Mesenchymal stem cell (in vitro differentiated cells and primary cell): ENCODE data around the gene NFXL1. TPM values are rescaled to one million over a fixed set of nuclear protein-coding genes. Genes with fewer than 3 reads are reported as not detected.

Source experiments
- DNase-seq: peaks from one replicate; pipeline ENCODE4 v3.0.0-alpha.2; 2013
- H2AFZ ChIP-seq: one replicate; pipeline ENCODE4 v1.6.1; 2013; ENCODE audit warnings: low read depth, mild to moderate bottlenecking, control low read depth, inconsistent platforms, low read length, moderate library complexity
- H2AK5ac ChIP-seq: 2 replicates; pipeline ENCODE4 v1.6.1; 2013; ENCODE audit warnings: low read length, moderate library complexity, mild to moderate bottlenecking, inconsistent platforms; ENCODE audit not compliant: severe bottlenecking
- H2BK120ac ChIP-seq: one replicate; pipeline ENCODE4 v1.6.1; 2013; ENCODE audit warnings: low read depth, mild to moderate bottlenecking, inconsistent platforms, low read length, moderate library complexity
- H2BK12ac ChIP-seq, 2 experiments: one replicate each; pipeline ENCODE4 v1.6.1; 2013; ENCODE audit warnings: inconsistent platforms in 2 of 2, low read length in 2 of 2, mild to moderate bottlenecking in 2 of 2, moderate library complexity in 2 of 2, control low read depth in 1 of 2
- H2BK15ac ChIP-seq: one replicate; pipeline ENCODE4 v1.6.1; 2013; ENCODE audit warnings: mild to moderate bottlenecking, low read depth, inconsistent platforms; ENCODE audit not compliant: poor library complexity, severe bottlenecking
- H2BK5ac ChIP-seq: 2 replicates; pipeline ENCODE4 v1.6.1; 2013; ENCODE audit warnings: low read depth, mild to moderate bottlenecking, low read length, control low read depth, inconsistent platforms; ENCODE audit not compliant: poor library complexity, severe bottlenecking
- H3K14ac ChIP-seq, 2 experiments: one replicate each; pipeline ENCODE4 v1.6.1; 2013; ENCODE audit warnings: inconsistent platforms in 2 of 2, low read length in 2 of 2, control low read depth in 1 of 2, mild to moderate bottlenecking in 1 of 2, moderate library complexity in 1 of 2
- H3K18ac ChIP-seq, 2 experiments: one replicate each; pipeline ENCODE4 v1.6.1; 2013; ENCODE audit warnings: inconsistent platforms in 2 of 2, low read length in 2 of 2, control low read depth in 1 of 2, low read depth in 1 of 2, mild to moderate bottlenecking in 1 of 2
- H3K23ac ChIP-seq, 2 experiments: one replicate each; pipeline ENCODE4 v1.6.1; 2013; ENCODE audit warnings: inconsistent platforms in 2 of 2, low read length in 2 of 2, mild to moderate bottlenecking in 2 of 2, moderate library complexity in 2 of 2, control low read depth in 1 of 2
- H3K27ac ChIP-seq: 2 replicates; pipeline ENCODE4 v1.5.1; 2013; ENCODE audit warnings: mild to moderate bottlenecking, moderate library complexity, low read length, control low read depth, inconsistent platforms; ENCODE audit not compliant: poor library complexity, severe bottlenecking
- H3K27me3 ChIP-seq, 2 experiments: 2 replicates each; pipeline versions ENCODE4 v1.6.1 to v1.7.0; 2013; ENCODE audit warnings: low read length in 2 of 2, mild to moderate bottlenecking in 2 of 2, moderate library complexity in 2 of 2, control low read depth in 1 of 2, inconsistent platforms in 1 of 2; ENCODE audit not compliant: control insufficient read depth in 1 of 2, insufficient read depth in 1 of 2
- H3K36me3 ChIP-seq, 2 experiments: 2 replicates each; pipeline versions ENCODE4 v1.6.1 to v1.7.0; 2013; ENCODE audit warnings: low read length in 2 of 2, control low read depth in 1 of 2, inconsistent platforms in 1 of 2, low read depth in 1 of 2, mild to moderate bottlenecking in 1 of 2; ENCODE audit not compliant: insufficient read depth in 2 of 2, control insufficient read depth in 1 of 2
- H3K4ac ChIP-seq, 2 experiments: one replicate each; pipeline ENCODE4 v1.6.1; 2013; ENCODE audit warnings: inconsistent platforms in 2 of 2, low read length in 2 of 2, mild to moderate bottlenecking in 2 of 2, moderate library complexity in 2 of 2, control low read depth in 1 of 2, low read depth in 1 of 2
- H3K4me1 ChIP-seq: 2 replicates; pipeline ENCODE4 v1.6.1; 2013; ENCODE audit warnings: low read depth, low read length, control low read depth; ENCODE audit not compliant: control insufficient read depth, insufficient read depth
- H3K4me2 ChIP-seq: 2 replicates; pipeline ENCODE4 v1.6.1; 2013; ENCODE audit warnings: low read length, mild to moderate bottlenecking, inconsistent platforms; ENCODE audit not compliant: poor library complexity, severe bottlenecking
- H3K4me3 ChIP-seq, 2 experiments: 2 replicates each; pipeline versions ENCODE4 v1.5.1 to v1.7.0; 2013; ENCODE audit warnings: low read length in 2 of 2, mild to moderate bottlenecking in 2 of 2, control low read depth in 1 of 2, low read depth in 1 of 2; ENCODE audit not compliant: insufficient read depth in 1 of 2
- H3K79me1 ChIP-seq: replicated peaks from 2 replicates; pipeline ENCODE4 v1.6.1; 2013; ENCODE audit warnings: mild to moderate bottlenecking, control low read depth, low read length, inconsistent platforms; ENCODE audit not compliant: poor library complexity, severe bottlenecking
- H3K9ac ChIP-seq: 2 replicates; pipeline ENCODE4 v1.7.0; 2013; ENCODE audit warnings: mild to moderate bottlenecking, low read length, moderate library complexity
- H3K9me3 ChIP-seq: 2 replicates; pipeline ENCODE4 v1.7.0; 2013; ENCODE audit warnings: mild to moderate bottlenecking, low read length; ENCODE audit not compliant: control insufficient read depth
- H4K8ac ChIP-seq: one replicate; pipeline ENCODE4 v1.6.1; 2013; ENCODE audit warnings: inconsistent platforms, mild to moderate bottlenecking, low read length, moderate library complexity
- H4K91ac ChIP-seq: one replicate; pipeline ENCODE4 v1.6.1; 2013; ENCODE audit warnings: mild to moderate bottlenecking, low read length, inconsistent platforms
- WGBS: methylation state at CpG from one replicate; pipeline ENCODE4 v1.1.7; 2013; ENCODE audit warnings: mixed read lengths; 5-methylcytosine and 5-hydroxymethylcytosine counted together
- polyA plus RNA-seq, 2 experiments: library from polyadenylated mRNA; stranded (reverse); fragments of 200-250 nt; gene quantifications; one replicate each; pipeline ENCODE4 v1.2.3, GENCODE V29; 2013

The NFXL1 gene
- polyA plus RNA-seq (2013, experiment 1 of 2): 4.0 TPM
- polyA plus RNA-seq (2013, experiment 2 of 2): 5.1 TPM

DNA sequence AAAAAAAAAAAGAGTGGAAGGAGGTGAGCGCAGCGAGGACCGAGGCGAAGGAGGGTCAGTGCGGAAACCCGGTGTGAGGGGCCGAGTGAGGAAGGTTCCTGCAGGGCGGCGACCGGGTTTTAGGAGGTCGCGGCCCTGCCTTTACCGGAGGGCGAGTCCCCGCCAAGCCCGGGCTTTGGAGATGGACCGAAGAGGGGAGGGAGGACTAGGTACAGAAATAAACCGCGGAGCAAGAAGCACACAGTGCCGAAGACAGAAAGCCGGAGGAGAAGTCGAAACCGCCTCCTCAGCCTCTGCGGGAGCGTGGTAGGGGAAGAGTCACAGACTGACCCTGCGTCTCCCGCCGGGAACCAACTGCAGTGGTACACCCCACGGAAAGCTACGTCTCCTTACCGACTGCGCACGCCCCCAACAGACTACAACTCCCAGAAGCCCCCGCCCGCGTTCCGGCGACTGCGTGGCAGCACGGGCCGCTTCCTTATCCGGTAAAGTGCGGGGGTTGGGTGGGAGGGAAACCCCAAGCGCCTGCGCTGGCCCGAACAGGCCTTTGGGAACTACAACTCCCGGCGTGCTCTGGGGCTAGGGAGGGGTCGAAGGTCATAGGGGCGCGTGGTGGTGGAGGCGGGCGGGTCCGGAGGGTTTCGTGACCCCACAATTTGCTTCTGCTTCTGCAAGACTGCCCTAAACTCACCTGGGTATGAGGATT, at the start of gene NFXL1:
NFXL1 (minus strand) TSS at position 364 of the 706 bp plus-strand sequence. CDS start 380 bp downstream, outside the sequence.
- Histone ChIP-seq H3K9ac (peak within 1 kb of the TSS; percentile 94), H2AFZ (peak within 1 kb of the TSS; percentile 91), H2BK15ac (peak within 1 kb of the TSS; percentile 77), H4K91ac (peak within 1 kb of the TSS; percentile 50), H2BK5ac (no peak within 1 kb of the TSS), H3K4ac (peak within 1 kb of the TSS; percentile 55 to 71), H2AK5ac (no peak within 1 kb of the TSS), H3K27ac (peak within 1 kb of the TSS; percentile 78), H3K36me3 (peaks cover 0 to 12% of the 10 kb centered on the region in 2 experiments), H3K27me3 (no peaks in the 10 kb centered on the region), H3K14ac (peak within 1 kb of the TSS in 1 of 2 experiments; percentile 95), H2BK12ac (peak within 1 kb of the TSS in 1 of 2 experiments; percentile 55), H3K9me3 (no peaks in the 10 kb centered on the region), H3K23ac (peak within 1 kb of the TSS; percentile 25 to 90), H3K18ac (peak within 1 kb of the TSS; percentile 89 to 91), H3K79me1 (peaks cover 12% of the 10 kb centered on the region), H4K8ac (peak within 1 kb of the TSS; percentile 97), H3K4me3 (peak within 1 kb of the TSS; percentile 87 to 90), H2BK120ac (no peak within 1 kb of the TSS), H3K4me1 (peaks cover 2% of the 10 kb centered on the region), H3K4me2 (peak within 1 kb of the TSS; percentile 82)
- under 1% methylated on average over 34 of the region's 55 CpGs for WGBS
- peak; percentile 97 for DNase-seq

DNA sequence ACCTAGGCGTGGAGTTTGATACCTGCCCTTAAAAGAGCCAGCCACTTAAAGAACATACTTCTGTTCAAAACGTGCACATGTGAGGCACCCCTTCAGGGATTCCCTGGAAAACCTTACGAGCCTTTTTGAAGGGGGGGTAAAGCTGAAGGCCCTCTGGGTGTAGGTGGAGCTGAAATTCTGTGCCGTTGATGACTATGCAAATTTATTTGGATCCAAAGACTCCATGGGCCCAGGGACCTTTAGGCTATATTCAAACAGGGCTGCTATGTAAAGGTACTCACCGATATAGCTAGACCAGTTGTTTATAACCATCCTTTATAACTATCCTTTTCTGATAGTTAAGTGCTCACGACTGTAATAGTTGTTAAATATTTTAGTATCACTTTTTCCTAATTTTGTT, 40.3 kb upstream of the NFXL1 start:
- Histone ChIP-seq H3K14ac (no peak overlapping the region), H2AFZ (no peak overlapping the region), H2BK12ac (no peak overlapping the region), H2BK15ac (no peak overlapping the region), H3K18ac (no peak overlapping the region), H3K36me3 (no peaks in the 10 kb centered on the region), H3K4ac (no peak overlapping the region), H3K79me1 (no peaks in the 10 kb centered on the region), H3K4me3 (no peak overlapping the region), H2BK5ac (no peak overlapping the region), H3K9ac (no peak overlapping the region), H2AK5ac (no peak overlapping the region), H3K27me3 (peaks cover 0 to 10% of the 10 kb centered on the region in 2 experiments), H4K91ac (no peak overlapping the region), H3K27ac (no peak overlapping the region), H3K9me3 (no peaks in the 10 kb centered on the region), H2BK120ac (no peak overlapping the region), H4K8ac (no peak overlapping the region), H3K4me1 (no peaks in the 10 kb centered on the region), H3K4me2 (no peak overlapping the region), H3K23ac (no peak overlapping the region)
- no peak for DNase-seq
- WGBS: 79% methylated on average over 5 of the region's 6 CpGs

- Histone ChIP-seq H3K23ac (no peak overlapping the region), H3K18ac (no peak overlapping the region), H3K4me1 (no peaks in the 10 kb centered on the region), H3K14ac (no peak overlapping the region), H4K91ac (no peak overlapping the region), H3K9ac (no peak overlapping the region), H3K4me2 (no peak overlapping the region), H4K8ac (no peak overlapping the region), H3K9me3 (no peaks in the 10 kb centered on the region), H2AFZ (no peak overlapping the region), H2BK5ac (no peak overlapping the region), H2AK5ac (no peak overlapping the region), H3K36me3 (no peaks in the 10 kb centered on the region), H3K27ac (no peak overlapping the region), H2BK120ac (no peak overlapping the region), H2BK12ac (no peak overlapping the region), H3K4ac (no peak overlapping the region), H3K79me1 (no peaks in the 10 kb centered on the region), H2BK15ac (no peak overlapping the region), H3K27me3 (peaks cover 0 to 10% of the 10 kb centered on the region in 2 experiments), H3K4me3 (no peak overlapping the region)
- WGBS: 79% methylated on average over 9 of the region's 10 CpGs
- no peak for DNase-seq
These were observed 39.9 kb upstream of the NFXL1 start for GRCh38 chr4:47954245-47954644.

GRCh38 chr4:47945930-47946726, 31.7 kb upstream of the NFXL1 start:
- no peak overlapping the region for H2AFZ ChIP-seq
- no peak overlapping the region for H4K91ac ChIP-seq
- no peak overlapping the region for H3K23ac ChIP-seq
- H3K27me3 ChIP-seq: peaks cover 0 to under 1% of the 10 kb centered on the region in 2 experiments
- no peak overlapping the region for H3K4ac ChIP-seq
- H3K27ac ChIP-seq: no peak overlapping the region
- H3K9ac ChIP-seq: no peak overlapping the region
- H3K14ac ChIP-seq: no peak overlapping the region
- no peak overlapping the region for H3K4me3 ChIP-seq
- H2BK120ac ChIP-seq: no peak overlapping the region
- no peak overlapping the region for H3K18ac ChIP-seq
- WGBS: 85% methylated on average over 5 of the region's 5 CpGs
- H2BK12ac ChIP-seq: no peak overlapping the region
- H2AK5ac ChIP-seq: no peak overlapping the region
- no peaks in the 10 kb centered on the region for H3K36me3 ChIP-seq
- H2BK5ac ChIP-seq: no peak overlapping the region
- no peak overlapping the region for H3K4me2 ChIP-seq
- H4K8ac ChIP-seq: no peak overlapping the region
- no peak overlapping the region for H2BK15ac ChIP-seq
- no peak for DNase-seq
- H3K4me1 ChIP-seq: peaks cover 2% of the 10 kb centered on the region
- no peaks in the 10 kb centered on the region for H3K9me3 ChIP-seq
- H3K79me1 ChIP-seq: no peaks in the 10 kb centered on the region
